GM06990 (cell line): Measurements from ENCODE around the gene SCAPER.
"Not testable (repeated sequence)": the region's sequence is repeated elsewhere in the genome, so short reads cannot be mapped to it uniquely, and the experiment has no call there.

ENCODE experiments used
- DNase-seq: peaks from one replicate; pipeline ENCODE4 v3.0.0-alpha.2; 2011; ENCODE audit not compliant: insufficient read length; ENCODE audit errors: extremely low read depth
- H3K27me3 ChIP-seq: replicated peaks from 2 replicates; pipeline ENCODE4 v1.6.0; 2011; ENCODE audit warnings: low read length; ENCODE audit not compliant: control insufficient read depth, insufficient read depth
- H3K36me3 ChIP-seq: 2 replicates; pipeline ENCODE4 v1.5.1; 2011; ENCODE audit warnings: low read length; ENCODE audit not compliant: control insufficient read depth, insufficient read depth
- H3K4me3 ChIP-seq: replicated peaks from 2 replicates; pipeline ENCODE4 v1.5.1; 2011; ENCODE audit warnings: low read depth, mild to moderate bottlenecking, control low read depth, low read length
- TF ChIP-seq, protein P1 (sequence below): IDR thresholded peaks from 2 replicates; pipeline ENCODE4 v1.5.1; 2011; ENCODE audit warnings: low read length, control low read depth, mild to moderate bottlenecking, inconsistent platforms; ENCODE audit not compliant: insufficient read depth, poor library complexity, severe bottlenecking

Gene SCAPER

DNA sequence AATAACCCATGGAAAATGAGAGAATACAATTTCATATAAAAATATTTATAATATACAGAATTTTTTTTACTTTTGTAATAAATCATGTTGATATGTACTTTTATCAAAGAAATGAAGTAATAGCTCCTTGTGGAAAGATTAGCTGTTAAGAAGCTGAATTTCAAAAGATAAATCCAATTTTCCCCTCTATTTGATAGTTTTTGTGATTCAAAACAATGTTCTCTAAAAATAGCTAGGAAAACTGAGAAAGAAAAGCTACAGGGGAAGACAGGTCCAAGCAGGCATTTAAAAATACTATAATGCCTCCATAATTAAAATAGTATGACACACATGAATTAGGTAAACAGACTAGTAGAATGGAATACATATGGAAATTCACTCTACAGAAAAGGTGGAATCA lies 44.9 kb downstream of the SCAPER start:
- no peak for DNase-seq
- H3K4me3 ChIP-seq, result no peak overlapping the region
- no peaks in the 10 kb centered on the region for H3K27me3 ChIP-seq
- no peaks in the 10 kb centered on the region for H3K36me3 ChIP-seq
- TF ChIP-seq, protein P1, sequence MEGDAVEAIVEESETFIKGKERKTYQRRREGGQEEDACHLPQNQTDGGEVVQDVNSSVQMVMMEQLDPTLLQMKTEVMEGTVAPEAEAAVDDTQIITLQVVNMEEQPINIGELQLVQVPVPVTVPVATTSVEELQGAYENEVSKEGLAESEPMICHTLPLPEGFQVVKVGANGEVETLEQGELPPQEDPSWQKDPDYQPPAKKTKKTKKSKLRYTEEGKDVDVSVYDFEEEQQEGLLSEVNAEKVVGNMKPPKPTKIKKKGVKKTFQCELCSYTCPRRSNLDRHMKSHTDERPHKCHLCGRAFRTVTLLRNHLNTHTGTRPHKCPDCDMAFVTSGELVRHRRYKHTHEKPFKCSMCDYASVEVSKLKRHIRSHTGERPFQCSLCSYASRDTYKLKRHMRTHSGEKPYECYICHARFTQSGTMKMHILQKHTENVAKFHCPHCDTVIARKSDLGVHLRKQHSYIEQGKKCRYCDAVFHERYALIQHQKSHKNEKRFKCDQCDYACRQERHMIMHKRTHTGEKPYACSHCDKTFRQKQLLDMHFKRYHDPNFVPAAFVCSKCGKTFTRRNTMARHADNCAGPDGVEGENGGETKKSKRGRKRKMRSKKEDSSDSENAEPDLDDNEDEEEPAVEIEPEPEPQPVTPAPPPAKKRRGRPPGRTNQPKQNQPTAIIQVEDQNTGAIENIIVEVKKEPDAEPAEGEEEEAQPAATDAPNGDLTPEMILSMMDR, result no peak

DNA sequence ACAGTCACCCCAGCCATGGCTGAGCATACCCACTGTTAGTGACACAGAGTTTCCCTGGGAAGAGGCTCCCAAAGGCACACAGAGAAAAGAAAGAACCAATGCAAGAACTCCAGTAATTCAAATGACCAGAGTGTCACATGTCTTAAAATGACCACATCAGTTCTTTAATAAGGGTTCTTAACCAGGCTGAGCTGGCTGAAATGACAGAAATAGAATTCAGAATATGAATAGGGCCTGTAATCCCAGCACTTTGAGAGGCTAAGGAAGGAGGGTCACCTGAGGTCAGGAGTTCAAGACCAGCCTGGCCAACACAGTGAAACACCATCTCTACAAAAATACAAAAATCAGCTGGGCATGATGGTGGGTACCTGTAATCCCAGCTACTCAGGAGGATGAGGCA lies 54.8 kb downstream of the SCAPER start:
- not testable (repeated sequence) for H3K36me3 ChIP-seq

DNA sequence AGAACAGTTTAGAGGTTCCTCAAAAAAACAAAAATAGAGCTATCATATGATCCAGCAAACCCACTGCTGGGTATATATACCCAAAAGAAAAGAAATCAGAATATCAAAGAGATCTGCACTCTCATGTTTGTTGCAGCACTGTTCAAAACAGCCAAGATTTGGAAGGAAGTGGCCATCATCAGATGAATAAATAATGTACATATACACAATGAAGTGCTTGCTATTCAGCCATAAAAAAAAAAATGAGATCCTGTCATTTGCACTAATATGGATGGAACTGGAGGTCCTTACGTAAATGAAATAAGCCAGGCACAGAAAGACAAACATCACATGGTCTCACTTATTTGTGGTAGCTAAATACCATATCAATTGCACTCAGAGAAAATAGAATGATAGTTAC lies 58.4 kb downstream of the SCAPER start:
- no peaks in the 10 kb centered on the region for H3K27me3 ChIP-seq
- TF ChIP-seq, protein P1, result no peak
- peaks cover 2% of the 10 kb centered on the region; the same call in 1 of the 2 replicates for H3K36me3 ChIP-seq
- H3K4me3 ChIP-seq, result no peak overlapping the region
- DNase-seq, result no peak

More for the DNA sequence above, 54.8 kb downstream of the SCAPER start:
- H3K27me3 ChIP-seq, DNase-seq, H3K4me3 ChIP-seq: not testable (repeated sequence)

DNA sequence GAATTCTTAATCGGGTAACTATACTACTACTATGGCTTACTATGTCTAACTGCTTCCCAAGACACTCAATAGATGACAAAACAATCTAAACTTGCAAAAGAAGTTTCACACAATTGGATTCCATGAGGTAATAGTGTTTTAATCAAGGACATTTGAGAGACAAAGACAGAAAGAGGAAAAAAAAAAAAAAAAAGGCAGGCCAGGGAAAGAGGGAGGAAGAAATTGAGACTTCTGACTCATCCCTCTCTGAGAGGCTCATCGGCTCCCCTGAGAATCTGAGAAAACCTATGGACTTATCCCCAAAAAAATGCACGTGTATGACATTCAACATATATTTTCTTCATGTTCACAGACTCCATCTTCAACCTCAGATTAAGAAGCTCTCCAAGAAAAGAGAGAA lies 61.0 kb downstream of the SCAPER start:
- DNase-seq, result no peak
- H3K4me3 ChIP-seq, result no peak overlapping the region

DNA sequence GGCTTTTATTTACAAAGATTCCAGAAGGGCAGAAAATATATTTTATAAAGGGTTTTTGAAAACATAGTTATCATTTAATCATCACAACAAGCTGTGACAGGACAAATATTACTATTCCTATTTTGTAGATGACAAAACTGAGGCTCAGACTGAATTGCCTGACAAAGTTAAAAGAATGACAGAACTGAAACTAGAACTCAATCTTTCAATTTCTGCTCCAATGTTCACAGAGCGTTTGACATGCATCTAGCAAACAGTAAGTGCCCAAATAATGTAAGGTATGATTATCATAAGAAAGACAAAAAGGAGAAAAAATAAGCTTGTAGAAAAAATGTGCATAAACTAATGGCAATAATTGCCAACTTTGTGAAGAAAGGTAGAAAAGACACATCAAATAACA lies 61.9 kb downstream of the SCAPER start:
- Histone ChIP-seq H3K4me3 (no peak overlapping the region), H3K36me3 (no peaks in the 10 kb centered on the region; the same call in 1 of the 2 replicates), H3K27me3 (no peaks in the 10 kb centered on the region)
- TF ChIP-seq, protein P1, result no peak
- no peak for DNase-seq

More for the DNA sequence above, 61.0 kb downstream of the SCAPER start:
- TF ChIP-seq, protein P1, result no peak
- no peaks in the 10 kb centered on the region for H3K27me3 ChIP-seq
- no peaks in the 10 kb centered on the region for H3K36me3 ChIP-seq

DNA sequence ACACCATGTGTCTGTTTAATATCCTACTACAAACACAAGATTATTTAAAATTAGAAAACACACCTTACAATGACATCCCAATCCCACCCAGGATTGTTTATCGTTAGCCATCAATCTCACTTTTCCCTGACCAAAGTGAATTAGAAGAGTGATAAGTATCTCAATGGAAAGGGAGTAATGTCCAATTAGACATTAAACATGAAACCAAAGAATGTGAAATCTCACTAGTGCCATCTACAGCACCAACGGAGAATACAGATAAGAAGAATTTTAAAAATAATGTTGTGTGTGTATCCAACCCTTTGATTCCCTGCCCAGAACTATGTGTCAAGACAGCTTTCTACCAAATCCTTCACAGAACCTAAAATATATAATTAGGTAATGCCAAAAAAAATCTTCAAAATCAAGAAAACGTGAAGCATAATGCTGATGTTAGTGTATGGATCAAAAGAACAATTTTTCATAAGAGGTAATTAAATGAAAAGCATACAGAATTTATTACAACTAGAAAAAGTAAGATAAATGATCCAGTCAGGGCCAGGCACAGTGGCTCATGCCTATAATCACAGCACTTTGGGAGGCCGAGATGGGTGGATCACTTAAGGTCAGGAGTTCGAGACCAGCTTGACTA lies 64.2 kb downstream of the SCAPER start:
- Histone ChIP-seq H3K27me3 (no peaks in the 10 kb centered on the region), H3K4me3 (no peak overlapping the region), H3K36me3 (no peaks in the 10 kb centered on the region; the same call in 1 of the 2 replicates)
- DNase-seq, result no peak
- TF ChIP-seq, protein P1, result peak; percentile 57
